ENCODE measurements around the gene HLA-DOA.

HLA-DOA gene

DNA sequence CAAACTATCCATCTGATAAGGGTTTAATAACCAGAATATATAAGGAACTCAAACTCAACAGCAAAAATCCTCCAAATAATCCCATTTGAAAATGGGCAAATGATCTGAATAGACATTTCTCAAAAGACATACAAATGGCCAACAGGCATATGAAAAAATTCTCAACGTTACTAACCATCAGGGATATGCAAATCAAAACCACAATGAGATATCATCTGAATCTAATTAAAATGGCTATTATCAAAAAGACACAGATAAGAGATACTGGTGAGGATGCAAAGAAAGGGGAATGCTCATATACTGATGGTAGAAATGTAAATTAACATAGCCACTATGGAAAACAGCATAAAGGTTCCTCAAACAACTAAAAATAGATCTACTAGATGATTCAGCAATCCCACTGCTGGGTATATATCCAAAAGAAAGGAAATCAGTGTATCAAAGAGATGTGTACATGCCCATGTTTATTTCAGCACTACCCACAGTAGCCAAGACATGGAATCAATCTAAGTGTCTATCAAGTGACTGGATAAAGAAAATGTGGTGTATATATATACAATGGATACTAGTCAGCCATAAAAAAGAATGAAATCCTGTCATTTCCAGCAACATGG, 47.1 kb downstream of the HLA-DOA start:
- DNase-seq, result no peak

DNA sequence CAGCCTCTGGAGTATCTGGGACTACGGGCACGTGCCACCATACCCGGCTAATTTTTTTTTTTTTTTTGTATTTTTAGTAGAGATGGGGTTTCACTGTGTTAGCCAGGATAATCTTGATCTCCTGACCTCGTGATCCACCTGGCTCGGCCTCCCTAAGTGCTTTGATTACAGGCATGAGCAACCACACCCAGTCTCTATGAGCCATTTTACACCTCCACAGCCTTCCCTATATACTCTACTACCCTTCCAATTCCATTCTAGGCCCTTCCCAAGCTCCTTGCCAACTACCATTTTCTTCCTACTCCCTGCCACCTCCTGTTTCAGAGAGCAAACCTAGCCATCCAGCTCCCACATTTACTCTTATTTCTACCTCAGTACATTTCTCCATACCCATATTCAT, 48.8 kb downstream of the HLA-DOA start:
- DNase-seq, result no peak

DNA sequence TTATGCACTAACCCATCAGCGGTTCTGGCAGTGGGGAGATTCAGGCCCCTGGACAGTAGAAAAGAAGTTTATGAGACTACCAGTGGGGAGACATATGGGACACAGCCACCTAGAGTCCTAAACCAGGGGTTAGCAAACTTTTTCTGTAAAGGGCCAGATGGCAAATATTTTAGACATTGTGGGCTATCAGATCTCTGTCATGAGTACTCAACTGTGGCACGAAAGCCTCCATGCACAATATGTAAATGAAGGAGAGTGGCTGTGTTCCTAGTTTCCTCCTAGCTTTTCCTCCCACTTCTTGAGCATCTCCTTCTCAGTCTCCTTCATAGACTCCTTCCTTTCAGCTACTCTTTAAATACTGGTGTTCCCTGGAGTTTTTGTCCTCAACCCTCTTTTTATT, 53.2 kb downstream of the HLA-DOA start:
- DNase-seq, result peak; percentile 56

DNA sequence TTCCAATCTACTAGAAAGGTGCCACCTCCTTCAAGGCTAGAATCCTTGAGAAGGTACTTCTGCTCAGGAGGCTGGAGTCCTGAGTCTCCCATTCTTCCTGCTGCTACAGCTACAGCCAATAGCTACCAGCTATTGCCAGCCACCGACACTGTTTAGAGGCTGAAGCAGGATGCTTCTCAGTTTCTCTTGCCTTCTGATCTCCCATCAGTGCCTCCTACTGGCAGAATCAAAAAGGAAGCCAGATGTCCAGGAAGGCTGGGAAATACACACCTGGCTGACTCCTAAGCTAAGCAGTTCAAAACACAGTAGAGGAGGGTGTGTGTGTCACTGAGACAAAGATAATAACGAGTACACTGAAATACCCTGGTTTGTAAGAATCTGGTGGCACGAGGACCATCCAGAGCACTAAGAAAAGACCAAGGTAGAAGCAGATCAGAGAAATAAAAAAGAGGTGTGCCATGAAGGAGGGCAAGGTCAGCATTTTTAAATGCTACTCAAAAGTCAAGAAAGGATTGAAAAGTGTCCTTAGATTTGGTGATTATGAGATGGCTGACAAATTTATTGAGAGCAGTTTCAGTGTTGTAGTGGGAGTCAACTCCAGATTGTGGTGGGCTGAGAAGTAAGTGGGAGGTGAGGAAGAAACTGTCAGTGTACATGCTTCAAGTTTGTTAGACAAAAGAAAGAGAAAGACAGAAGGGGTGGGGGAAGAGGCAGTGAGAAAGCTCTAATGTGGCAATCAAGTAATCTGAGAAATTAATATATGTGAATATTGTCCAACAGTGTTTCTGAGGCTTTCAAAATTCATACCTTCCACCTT, 54.2 kb downstream of the HLA-DOA start:
- peak; percentile 25 for DNase-seq

DNA sequence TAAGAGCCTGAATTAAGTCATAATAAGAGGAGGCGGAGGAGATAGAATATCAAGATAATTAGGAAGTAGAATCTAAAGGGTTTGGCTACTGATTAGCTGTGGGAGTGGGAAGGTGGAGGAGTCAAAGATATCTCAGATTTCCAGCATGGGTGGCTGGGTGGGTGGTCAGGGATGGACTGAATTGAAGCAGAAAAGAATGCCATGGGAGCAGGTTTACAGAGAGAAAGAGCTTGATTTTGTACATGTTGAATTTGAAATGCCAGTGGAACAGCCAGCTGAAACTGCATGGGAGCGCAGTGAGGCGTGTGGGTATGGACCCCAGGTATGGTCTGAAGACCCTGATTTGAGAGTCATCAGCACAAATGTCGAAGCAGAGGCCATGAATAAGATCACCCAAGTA, 55.1 kb downstream of the HLA-DOA start:
- no peak for DNase-seq

Data from DMS 273 treated with DMSO at 0.1 percent for 48 hours (cell line).